ENCODE results near the gene INF2. TPM values are rescaled to one million over a fixed set of nuclear protein-coding genes. Genes with fewer than 3 reads are reported as not detected.

Gene INF2
- polyA plus RNA-seq, 1 donor (not counting 4 experiments of a cell fraction or from before 2014, with no cell fraction given), result 22.6 TPM

DNA sequence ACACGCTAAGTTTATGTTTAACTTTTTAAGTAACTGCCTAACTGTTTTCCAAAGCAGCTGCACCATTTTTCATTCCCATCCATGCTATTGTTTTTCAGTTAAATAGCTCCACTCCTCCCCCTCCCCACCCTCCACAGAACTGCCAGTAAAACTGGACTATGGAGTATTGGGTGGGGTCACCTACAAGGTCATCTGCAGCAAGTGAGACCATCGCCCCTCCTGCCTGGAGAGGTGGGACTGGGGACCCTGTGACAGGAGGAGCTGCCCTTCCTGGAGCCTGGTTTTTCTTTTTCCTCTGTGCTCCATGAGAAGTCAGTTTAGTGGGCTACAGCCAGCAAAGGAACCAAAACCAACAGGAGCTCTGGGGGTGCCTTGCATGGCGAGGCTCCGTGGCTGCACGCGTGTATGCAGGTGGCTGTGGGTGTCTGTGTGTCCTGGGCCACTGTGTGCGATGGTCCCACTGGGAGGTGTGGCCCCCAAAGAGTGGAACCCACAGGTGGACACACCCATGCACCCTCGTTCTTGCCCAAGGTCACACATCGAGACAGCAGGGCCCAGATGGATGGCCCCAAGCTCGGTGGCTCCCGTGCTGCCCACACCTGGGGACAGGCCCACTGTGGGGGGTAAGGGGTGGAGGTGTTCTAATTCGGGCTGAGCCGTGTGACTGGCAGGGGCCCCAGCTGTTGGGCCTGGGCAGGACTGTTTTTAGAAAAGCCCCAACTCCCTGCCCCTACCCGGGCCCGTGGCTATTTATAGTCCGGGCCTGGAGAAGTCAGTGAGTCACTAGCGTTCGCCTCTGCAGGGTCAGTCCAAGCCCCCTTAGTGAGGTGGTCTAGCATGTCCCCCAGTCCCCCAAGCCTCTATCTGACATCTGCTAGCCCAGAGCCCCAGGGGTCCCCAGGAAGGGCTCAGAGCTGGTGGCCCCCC lies 32.4 kb downstream of the INF2 start:
- peaks cover 7% of the 10 kb centered on the region for H4K20me1 ChIP-seq (ENCODE audit: control insufficient read depth, extremely low read depth, insufficient read depth, low read length)
- no peak overlapping the region for H3K27ac ChIP-seq (ENCODE audit: control insufficient read depth, insufficient read depth, low read length)
- H3K4me1 ChIP-seq (ENCODE audit: control insufficient read depth, extremely low read depth, insufficient read depth, low read length), result peaks cover 6% of the 10 kb centered on the region
- H3K9me3 ChIP-seq (ENCODE audit: control insufficient read depth, low read depth, low read length), result no peaks in the 10 kb centered on the region
- H3K27me3 ChIP-seq (ENCODE audit: control insufficient read depth, extremely low read depth, insufficient read depth, low read length), result peaks cover 5% of the 10 kb centered on the region
- no peak overlapping the region for H3K9ac ChIP-seq (ENCODE audit: control insufficient read depth, extremely low read depth, insufficient read depth, low read length)
- peaks cover 0 to 12% of the 10 kb centered on the region in 2 experiments for H3K36me3 ChIP-seq (ENCODE audit: control insufficient read depth in 2 of 2, extremely low read depth in 1 of 2, insufficient read depth in 2 of 2, low read length in 2 of 2)
- no peak for TF ChIP-seq EZH2 (IDR thresholded peaks at IDR 0.05; ENCODE audit: low read length)
- TF ChIP-seq, protein P1, sequence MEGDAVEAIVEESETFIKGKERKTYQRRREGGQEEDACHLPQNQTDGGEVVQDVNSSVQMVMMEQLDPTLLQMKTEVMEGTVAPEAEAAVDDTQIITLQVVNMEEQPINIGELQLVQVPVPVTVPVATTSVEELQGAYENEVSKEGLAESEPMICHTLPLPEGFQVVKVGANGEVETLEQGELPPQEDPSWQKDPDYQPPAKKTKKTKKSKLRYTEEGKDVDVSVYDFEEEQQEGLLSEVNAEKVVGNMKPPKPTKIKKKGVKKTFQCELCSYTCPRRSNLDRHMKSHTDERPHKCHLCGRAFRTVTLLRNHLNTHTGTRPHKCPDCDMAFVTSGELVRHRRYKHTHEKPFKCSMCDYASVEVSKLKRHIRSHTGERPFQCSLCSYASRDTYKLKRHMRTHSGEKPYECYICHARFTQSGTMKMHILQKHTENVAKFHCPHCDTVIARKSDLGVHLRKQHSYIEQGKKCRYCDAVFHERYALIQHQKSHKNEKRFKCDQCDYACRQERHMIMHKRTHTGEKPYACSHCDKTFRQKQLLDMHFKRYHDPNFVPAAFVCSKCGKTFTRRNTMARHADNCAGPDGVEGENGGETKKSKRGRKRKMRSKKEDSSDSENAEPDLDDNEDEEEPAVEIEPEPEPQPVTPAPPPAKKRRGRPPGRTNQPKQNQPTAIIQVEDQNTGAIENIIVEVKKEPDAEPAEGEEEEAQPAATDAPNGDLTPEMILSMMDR (optimal IDR thresholded peaks at IDR 0.05 in 1 of 3, IDR thresholded peaks at IDR 0.05 in 1 of 3, conservative IDR thresholded peaks at IDR 0.05 in 1 of 3; ENCODE audit: extremely low read depth in 1 of 3, insufficient read depth in 2 of 3, low read length in 3 of 3), result no peak
- H2AFZ ChIP-seq (ENCODE audit: control insufficient read depth, low read length), result no peak overlapping the region
- FAIRE-seq (no peak), DNase-seq (ENCODE audit: low read depth, low spot score) (no peak)
- no peak overlapping the region for H3K4me2 ChIP-seq (ENCODE audit: control insufficient read depth, extremely low read depth, insufficient read depth, low read depth, low read length)
- H3K79me2 ChIP-seq (ENCODE audit: control insufficient read depth, insufficient read depth, low read length), result no peaks in the 10 kb centered on the region
- dilution Hi-C loops (cut with MboI; ENCODE audit: extremely low pct_ligation_motif_present, low sequenced_read_pairs), result no loop called here
- H3K9me1 ChIP-seq (ENCODE audit: control insufficient read depth, extremely low read depth, insufficient read depth, low read length), result no peaks in the 10 kb centered on the region
- H3K4me3 ChIP-seq (ENCODE audit: control insufficient read depth in 2 of 3, extremely low read depth in 1 of 3, insufficient read depth in 2 of 3, low read depth in 1 of 3, low read length in 3 of 3), result no peak overlapping the region

DNA sequence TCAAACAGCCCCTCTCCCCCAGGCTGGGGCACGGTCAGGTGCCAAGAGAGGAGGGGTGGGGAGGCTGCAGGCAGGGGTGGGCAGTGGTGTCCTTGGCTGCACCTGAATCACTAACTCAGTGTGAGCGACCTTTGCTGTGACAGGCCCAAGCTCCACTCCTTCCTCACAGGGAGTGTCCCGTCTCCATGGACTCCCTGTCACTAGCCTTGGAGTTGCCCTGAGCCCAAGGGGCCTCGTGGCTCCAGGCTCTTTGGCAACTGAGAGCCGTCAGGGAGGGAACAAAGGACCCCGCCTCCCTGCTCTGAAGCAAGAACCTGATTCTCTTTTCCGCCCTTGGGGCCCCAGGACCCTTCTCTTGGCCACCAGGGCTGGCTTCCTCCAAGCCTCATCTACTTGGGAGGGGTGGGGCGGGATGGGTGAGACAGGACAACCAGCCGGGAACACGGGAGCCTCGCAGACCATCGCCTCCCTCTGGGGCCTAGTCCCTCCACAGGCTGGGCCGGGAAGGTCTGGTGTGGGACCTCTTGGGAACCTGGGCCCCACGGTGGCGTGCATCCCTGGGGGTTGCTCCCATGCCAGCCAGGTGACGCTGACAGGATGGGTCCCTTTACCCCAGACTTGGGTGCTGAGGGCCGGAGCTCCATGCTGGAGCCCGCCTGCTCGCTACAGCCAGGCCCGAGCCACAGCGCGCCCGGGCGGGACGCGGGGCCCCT lies 33.7 kb downstream of the INF2 start:
- no peak overlapping the region for H2AFZ ChIP-seq (ENCODE audit: control insufficient read depth, low read length)
- H3K4me2 ChIP-seq (ENCODE audit: control insufficient read depth, extremely low read depth, insufficient read depth, low read depth, low read length), result peak overlapping the region; percentile 76
- H3K9ac ChIP-seq (ENCODE audit: control insufficient read depth, extremely low read depth, insufficient read depth, low read length), result no peak overlapping the region
- no peak for TF ChIP-seq EZH2 (IDR thresholded peaks at IDR 0.05; ENCODE audit: low read length)
- TF ChIP-seq, protein P1 (optimal IDR thresholded peaks at IDR 0.05 in 1 of 3, IDR thresholded peaks at IDR 0.05 in 1 of 3, conservative IDR thresholded peaks at IDR 0.05 in 1 of 3; ENCODE audit: extremely low read depth in 1 of 3, insufficient read depth in 2 of 3, low read length in 3 of 3), result no peak
- peak overlapping the region; percentile 34 to 66 (median 51) for H3K4me3 ChIP-seq (ENCODE audit: control insufficient read depth in 2 of 3, extremely low read depth in 1 of 3, insufficient read depth in 2 of 3, low read depth in 1 of 3, low read length in 3 of 3)
- no peaks in the 10 kb centered on the region for H3K9me1 ChIP-seq (ENCODE audit: control insufficient read depth, extremely low read depth, insufficient read depth, low read length)
- peaks cover 5% of the 10 kb centered on the region for H3K27me3 ChIP-seq (ENCODE audit: control insufficient read depth, extremely low read depth, insufficient read depth, low read length)
- FAIRE-seq (no peak), DNase-seq (ENCODE audit: low read depth, low spot score) (no peak)
- H3K9me3 ChIP-seq (ENCODE audit: control insufficient read depth, low read depth, low read length), result no peaks in the 10 kb centered on the region
- H3K4me1 ChIP-seq (ENCODE audit: control insufficient read depth, extremely low read depth, insufficient read depth, low read length), result peaks cover 6% of the 10 kb centered on the region
- peaks cover 7% of the 10 kb centered on the region for H4K20me1 ChIP-seq (ENCODE audit: control insufficient read depth, extremely low read depth, insufficient read depth, low read length)
- peaks cover 0 to 10% of the 10 kb centered on the region in 2 experiments for H3K36me3 ChIP-seq (ENCODE audit: control insufficient read depth in 2 of 2, extremely low read depth in 1 of 2, insufficient read depth in 2 of 2, low read length in 2 of 2)
- no peaks in the 10 kb centered on the region for H3K79me2 ChIP-seq (ENCODE audit: control insufficient read depth, insufficient read depth, low read length)
- dilution Hi-C loops (cut with MboI; ENCODE audit: extremely low pct_ligation_motif_present, low sequenced_read_pairs), result no loop called here
- no peak overlapping the region for H3K27ac ChIP-seq (ENCODE audit: control insufficient read depth, insufficient read depth, low read length)

All from keratinocyte (primary cell).